HG03045 (cell line): Measurements from ENCODE around the gene STN1.

Source experiments
- ATAC-seq: cut with Tn5 transposase; IDR thresholded peaks from one replicate; pipeline ENCODE4 v1.9.1; 2021; ENCODE audit warnings: mild to moderate bottlenecking, moderate library complexity; ENCODE audit not compliant: unreplicated experiment

The STN1 gene

GRCh38 chr10:103918053-103918846 is at the start of gene STN1:
Gene STN1, minus strand, starts transcription at chr10:103918184. Its CDS starts 590 bp downstream, at chr10:103917594.
- ATAC-seq = peak; percentile 94

- ATAC-seq = peak; percentile 58
Observed at GRCh38 chr10:103967448-103968071, 49.6 kb upstream of the STN1 start.

GRCh38 chr10:103966671-103967447 is 48.9 kb upstream of the STN1 start, which contains the start of gene SLK:
Gene SLK, plus strand, starts transcription at chr10:103967140. Its CDS starts 606 bp downstream, at chr10:103967746.
- peak; percentile 81 for ATAC-seq

GRCh38 chr10:103960103-103960502 is 42.1 kb upstream of the STN1 start:
- ATAC-seq = no peak

- ATAC-seq = no peak
Observed at GRCh38 chr10:103958996-103959395, 41.0 kb upstream of the STN1 start.

GRCh38 chr10:103954543-103954942 is 36.6 kb upstream of the STN1 start:
- no peak for ATAC-seq

- no peak for ATAC-seq
Observed at GRCh38 chr10:103951942-103952341, 34.0 kb upstream of the STN1 start.

GRCh38 chr10:103951183-103951582 is 33.2 kb upstream of the STN1 start:
- no peak for ATAC-seq

- no peak for ATAC-seq
Observed at GRCh38 chr10:103949728-103950127, 31.7 kb upstream of the STN1 start.

- no peak for ATAC-seq
Observed at GRCh38 chr10:103947799-103948516, 30.0 kb upstream of the STN1 start.

- ATAC-seq = no peak
Observed at GRCh38 chr10:103942866-103943265, 24.9 kb upstream of the STN1 start.

GRCh38 chr10:103941801-103942200 is 23.8 kb upstream of the STN1 start:
- ATAC-seq = no peak

- ATAC-seq = no peak
Observed at GRCh38 chr10:103939522-103939921, 21.5 kb upstream of the STN1 start.

- no peak for ATAC-seq
Observed at GRCh38 chr10:103936022-103936421, 18.0 kb upstream of the STN1 start.

- ATAC-seq = no peak
Observed at GRCh38 chr10:103934308-103934707, 16.3 kb upstream of the STN1 start.

- no peak for ATAC-seq
Observed at GRCh38 chr10:103933557-103934121, 15.7 kb upstream of the STN1 start.

GRCh38 chr10:103932971-103933370 is 15.0 kb upstream of the STN1 start:
- ATAC-seq = no peak

GRCh38 chr10:103932271-103932670 is 14.3 kb upstream of the STN1 start:
- no peak for ATAC-seq

GRCh38 chr10:103931603-103932002 is 13.6 kb upstream of the STN1 start:
- ATAC-seq = no peak

- no peak for ATAC-seq
Observed at GRCh38 chr10:103930881-103931280, 12.9 kb upstream of the STN1 start.

GRCh38 chr10:103930449-103930848 is 12.5 kb upstream of the STN1 start:
- no peak for ATAC-seq
